ENCODE measurements around the gene CDH8. TPM values are rescaled to one million over a fixed set of nuclear protein-coding genes. Genes with fewer than 3 reads are reported as not detected.

The CDH8 gene
- total RNA-seq, 2 experiments from 2014 or later = not detected

DNA sequence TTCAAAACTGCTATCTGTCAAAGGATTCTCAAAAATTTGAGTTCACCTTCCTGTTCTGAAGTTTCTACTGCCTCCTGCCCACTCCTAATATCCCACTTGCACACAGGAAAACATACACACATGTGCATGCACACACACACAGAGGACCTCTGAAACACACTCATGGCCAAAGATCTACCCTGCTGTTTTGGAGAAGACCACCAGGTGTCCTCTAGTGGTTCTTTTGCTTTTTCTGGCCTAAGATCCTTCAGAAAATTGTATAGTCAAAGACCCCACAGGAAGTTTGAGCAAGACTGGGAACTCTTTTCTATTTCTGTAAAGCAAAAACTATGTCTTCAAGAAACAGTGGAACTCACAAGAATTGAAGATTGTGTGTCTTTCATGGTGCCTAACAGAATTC lies 90.2 kb downstream of the CDH8 start:
- no peak for DNase-seq (ENCODE audit: low spot score)
- Histone ChIP-seq H3K9me3 (ENCODE audit: low read length) (no peaks in the 10 kb centered on the region), H3K4me1 (ENCODE audit: insufficient read depth, low read length, poor library complexity, severe bottlenecking) (no peaks in the 10 kb centered on the region), H3K36me3 (ENCODE audit: insufficient read depth, low read length) (no peaks in the 10 kb centered on the region), H3K79me2 (ENCODE audit: insufficient read depth, low read depth, low read length) (no peaks in the 10 kb centered on the region), H4K20me1 (ENCODE audit: insufficient read depth, low read length) (no peaks in the 10 kb centered on the region), H3K27ac (ENCODE audit: low read depth, low read length, poor library complexity, severe bottlenecking) (no peak overlapping the region), H3K4me3 (ENCODE audit: low read depth, low read length, poor library complexity, severe bottlenecking) (no peak overlapping the region), H3K4me2 (ENCODE audit: low read length) (no peak overlapping the region), H3K9me2 (ENCODE audit: insufficient read depth, low read length) (no peaks in the 10 kb centered on the region), H2AFZ (ENCODE audit: low read length) (no peak overlapping the region)
- CTCF ChIA-PET (ENCODE audit: unreplicated experiment) = no interaction called here
- BruUV-seq (replicated peaks) = no TSS peak
- TF ChIP-seq, protein P1, sequence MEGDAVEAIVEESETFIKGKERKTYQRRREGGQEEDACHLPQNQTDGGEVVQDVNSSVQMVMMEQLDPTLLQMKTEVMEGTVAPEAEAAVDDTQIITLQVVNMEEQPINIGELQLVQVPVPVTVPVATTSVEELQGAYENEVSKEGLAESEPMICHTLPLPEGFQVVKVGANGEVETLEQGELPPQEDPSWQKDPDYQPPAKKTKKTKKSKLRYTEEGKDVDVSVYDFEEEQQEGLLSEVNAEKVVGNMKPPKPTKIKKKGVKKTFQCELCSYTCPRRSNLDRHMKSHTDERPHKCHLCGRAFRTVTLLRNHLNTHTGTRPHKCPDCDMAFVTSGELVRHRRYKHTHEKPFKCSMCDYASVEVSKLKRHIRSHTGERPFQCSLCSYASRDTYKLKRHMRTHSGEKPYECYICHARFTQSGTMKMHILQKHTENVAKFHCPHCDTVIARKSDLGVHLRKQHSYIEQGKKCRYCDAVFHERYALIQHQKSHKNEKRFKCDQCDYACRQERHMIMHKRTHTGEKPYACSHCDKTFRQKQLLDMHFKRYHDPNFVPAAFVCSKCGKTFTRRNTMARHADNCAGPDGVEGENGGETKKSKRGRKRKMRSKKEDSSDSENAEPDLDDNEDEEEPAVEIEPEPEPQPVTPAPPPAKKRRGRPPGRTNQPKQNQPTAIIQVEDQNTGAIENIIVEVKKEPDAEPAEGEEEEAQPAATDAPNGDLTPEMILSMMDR (conservative IDR thresholded peaks at IDR 0.05; ENCODE audit: low read length) = peak; percentile 49
- TF ChIP-seq EZH2phosphoT487 (IDR thresholded peaks at IDR 0.05; ENCODE audit: borderline replicate concordance, low read depth, low read length) = no peak
- POLR2A ChIA-PET = no interaction called here
- intact Hi-C loops (cut with micrococcal nuclease; ENCODE audit: unreplicated experiment) = no loop called here

- no peak overlapping the region for H3K4me3 ChIP-seq (ENCODE audit: low read depth, low read length, poor library complexity, severe bottlenecking)
- H3K9me2 ChIP-seq (ENCODE audit: insufficient read depth, low read length) = no peaks in the 10 kb centered on the region
- H3K4me1 ChIP-seq (ENCODE audit: insufficient read depth, low read length, poor library complexity, severe bottlenecking) = no peaks in the 10 kb centered on the region
- no peaks in the 10 kb centered on the region for H4K20me1 ChIP-seq (ENCODE audit: insufficient read depth, low read length)
- no peak overlapping the region for H2AFZ ChIP-seq (ENCODE audit: low read length)
- intact Hi-C loops (cut with micrococcal nuclease; ENCODE audit: unreplicated experiment) = no loop called here
- CTCF ChIA-PET (ENCODE audit: unreplicated experiment) = no interaction called here
- POLR2A ChIA-PET = no interaction called here
- H3K9me3 ChIP-seq (ENCODE audit: low read length) = no peaks in the 10 kb centered on the region
- H3K79me2 ChIP-seq (ENCODE audit: insufficient read depth, low read depth, low read length) = no peaks in the 10 kb centered on the region
- no TSS peak for BruUV-seq (replicated peaks)
- no peak overlapping the region for H3K27ac ChIP-seq (ENCODE audit: low read depth, low read length, poor library complexity, severe bottlenecking)
- TF ChIP-seq, protein P1 (conservative IDR thresholded peaks at IDR 0.05; ENCODE audit: low read length) = no peak
- TF ChIP-seq EZH2phosphoT487 (IDR thresholded peaks at IDR 0.05; ENCODE audit: borderline replicate concordance, low read depth, low read length) = no peak
- H3K4me2 ChIP-seq (ENCODE audit: low read length) = no peak overlapping the region
- no peaks in the 10 kb centered on the region for H3K36me3 ChIP-seq (ENCODE audit: insufficient read depth, low read length)
- DNase-seq (ENCODE audit: low spot score) = no peak
Observed at GRCh38 chr16:61945511-61945910, 90.7 kb downstream of the CDH8 start.

DNA sequence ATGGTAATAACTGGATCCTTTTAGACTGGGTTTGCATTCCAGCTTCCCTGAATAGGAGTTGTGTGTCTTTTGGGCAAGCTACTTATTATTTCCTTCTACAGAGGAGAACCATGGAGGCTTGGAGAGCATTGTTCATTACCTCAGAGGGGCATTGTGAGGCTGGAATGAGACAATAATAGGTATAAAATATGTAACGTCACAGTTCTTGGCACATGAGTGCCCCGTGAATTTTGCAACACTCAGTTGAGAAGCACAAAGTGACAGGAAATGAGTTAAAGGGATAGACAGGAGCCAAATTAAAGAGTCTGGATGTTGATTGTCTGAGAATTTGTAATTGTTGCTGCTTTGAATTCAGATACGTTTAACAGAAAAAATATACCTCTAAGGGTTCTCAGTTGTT lies 92.2 kb downstream of the CDH8 start:
- Histone ChIP-seq H3K9me3 (ENCODE audit: low read length) (no peaks in the 10 kb centered on the region), H4K20me1 (ENCODE audit: insufficient read depth, low read length) (no peaks in the 10 kb centered on the region), H3K4me1 (ENCODE audit: insufficient read depth, low read length, poor library complexity, severe bottlenecking) (no peaks in the 10 kb centered on the region), H3K79me2 (ENCODE audit: insufficient read depth, low read depth, low read length) (no peaks in the 10 kb centered on the region), H3K9me2 (ENCODE audit: insufficient read depth, low read length) (no peaks in the 10 kb centered on the region), H3K4me3 (ENCODE audit: low read depth, low read length, poor library complexity, severe bottlenecking) (no peak overlapping the region), H2AFZ (ENCODE audit: low read length) (no peak overlapping the region), H3K4me2 (ENCODE audit: low read length) (no peak overlapping the region), H3K27ac (ENCODE audit: low read depth, low read length, poor library complexity, severe bottlenecking) (no peak overlapping the region), H3K36me3 (ENCODE audit: insufficient read depth, low read length) (no peaks in the 10 kb centered on the region)
- CTCF ChIA-PET (ENCODE audit: unreplicated experiment) = no interaction called here
- no TSS peak for BruUV-seq (replicated peaks)
- TF ChIP-seq EZH2phosphoT487 (IDR thresholded peaks at IDR 0.05; ENCODE audit: borderline replicate concordance, low read depth, low read length) = no peak
- TF ChIP-seq, protein P1 (conservative IDR thresholded peaks at IDR 0.05; ENCODE audit: low read length) = no peak
- POLR2A ChIA-PET = interaction anchor here (0.6 to 1.6 kb wide), 2 partner anchors 8 to 630 kb away, joined by 3 to 4 read pairs; no protein-coding TSS in a partner anchor
- no peak for DNase-seq (ENCODE audit: low spot score)
- intact Hi-C loops (cut with micrococcal nuclease; ENCODE audit: unreplicated experiment) = no loop called here
